NCI-H345 treated with DMSO at 0.1 percent for 48 hours (cell line): ENCODE data around the gene SCYGR1.
"Not testable (repeated sequence)": the region's sequence is repeated elsewhere in the genome, so short reads cannot be mapped to it uniquely, and the experiment has no call there.

ENCODE experiments used
- DNase-seq: peaks from one replicate; lab custom pipeline; 2025; ENCODE audit not compliant: unreplicated experiment; lab: John Stamatoyannopoulos, UW

Gene SCYGR1

GRCh38 chr2:227374158-227374557, 13.6 kb downstream of the SCYGR1 start:
- DNase-seq = no peak

GRCh38 chr2:227373389-227373788, 14.4 kb downstream of the SCYGR1 start:
- no peak for DNase-seq

GRCh38 chr2:227370791-227371312, 16.9 kb downstream of the SCYGR1 start:
- DNase-seq = no peak

- no peak for DNase-seq
Measured at GRCh38 chr2:227370092-227370491, 17.7 kb downstream of the SCYGR1 start.

- DNase-seq = no peak
Measured at GRCh38 chr2:227368574-227368973, 19.2 kb downstream of the SCYGR1 start.

- no peak for DNase-seq
Measured at GRCh38 chr2:227367427-227367795, 20.3 kb downstream of the SCYGR1 start.

DNA sequence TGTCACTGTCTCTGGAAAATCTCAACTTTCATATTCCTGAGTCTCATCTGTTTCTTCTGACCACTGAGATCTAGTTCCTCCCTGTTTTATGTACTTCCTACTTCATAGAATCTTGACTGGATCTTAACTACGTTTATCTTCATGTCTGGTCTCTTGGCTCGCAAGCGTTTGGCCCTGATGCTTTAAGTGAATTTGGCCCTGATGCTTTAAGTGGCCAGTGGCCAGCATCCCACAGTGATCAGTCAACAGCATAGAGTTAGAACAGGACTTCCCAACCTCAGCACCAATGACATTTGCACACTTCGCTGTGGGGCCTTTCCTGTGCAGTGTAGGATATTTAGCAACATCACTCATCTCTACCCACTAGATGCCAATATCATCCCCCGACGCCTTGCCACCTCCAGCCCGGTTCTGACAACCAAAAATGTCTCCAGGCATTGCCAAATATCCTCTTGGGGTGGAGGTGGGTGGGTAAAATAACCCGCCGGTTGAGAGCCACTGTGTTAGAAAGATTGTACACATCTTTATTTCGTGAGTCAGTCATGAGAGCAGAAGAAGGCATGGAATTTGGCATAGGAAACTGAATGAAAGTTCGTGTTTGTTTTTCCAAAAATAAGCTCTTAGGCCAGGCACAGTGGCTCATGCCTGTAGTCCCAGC, 20.9 kb downstream of the SCYGR1 start:
- DNase-seq = no peak

- no peak for DNase-seq
Measured at GRCh38 chr2:227365833-227366232, 21.9 kb downstream of the SCYGR1 start.

DNA sequence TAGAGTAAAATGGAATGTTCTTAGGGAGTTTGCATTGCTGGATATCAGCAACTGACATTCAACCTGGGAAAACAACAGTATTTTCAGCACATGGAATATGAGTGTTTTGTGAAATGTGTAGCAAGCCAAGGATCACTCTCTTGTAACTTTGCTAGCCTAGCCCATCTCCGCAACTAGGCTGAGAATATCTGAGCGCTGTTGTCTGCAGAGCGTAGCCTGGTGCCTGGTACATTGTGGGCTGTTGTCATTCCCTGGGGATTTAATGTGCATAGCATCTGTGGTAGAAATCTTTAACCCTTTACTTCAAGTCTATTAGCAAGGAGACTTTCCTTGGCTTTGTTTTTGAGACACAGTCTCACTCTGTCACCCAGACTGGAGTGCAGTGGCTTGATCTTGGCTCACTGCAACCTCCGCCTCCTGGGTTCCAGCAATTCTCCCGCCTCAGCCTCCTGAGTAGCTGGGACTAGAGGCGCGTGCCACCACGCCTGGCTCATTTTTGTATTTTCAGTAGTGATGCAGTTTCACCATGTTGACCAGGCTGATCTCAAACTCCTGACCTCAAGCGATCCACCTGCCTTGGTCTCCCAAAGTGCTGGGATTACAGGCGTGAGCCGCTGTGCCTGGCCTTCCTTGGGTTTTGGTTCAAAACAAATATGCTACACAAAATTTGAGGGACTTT, 23.0 kb downstream of the SCYGR1 start:
- DNase-seq = not testable (repeated sequence)

- no peak for DNase-seq
Measured at GRCh38 chr2:227363756-227364155, 24.0 kb downstream of the SCYGR1 start.

GRCh38 chr2:227360351-227360750, 27.4 kb downstream of the SCYGR1 start:
- DNase-seq = no peak

DNA sequence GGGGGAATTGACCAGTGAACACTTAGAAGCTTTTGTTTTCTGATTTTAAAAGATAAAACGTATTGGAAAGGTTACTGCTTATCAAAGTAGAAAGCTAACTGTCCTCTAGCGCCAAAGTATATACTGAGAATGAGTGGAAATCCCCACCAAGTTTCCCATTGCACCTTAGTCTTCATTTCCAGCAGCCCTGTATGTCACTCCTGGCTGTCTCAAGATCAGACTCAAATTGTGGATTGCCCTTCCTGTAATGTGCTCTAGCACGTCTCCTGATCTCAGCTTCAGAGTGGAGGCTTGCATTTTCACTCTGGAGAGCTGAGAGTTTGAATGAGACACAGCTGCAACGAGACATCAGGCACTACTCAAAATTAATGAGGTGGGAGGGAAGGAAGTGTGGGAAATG, 36.1 kb downstream of the SCYGR1 start:
- no peak for DNase-seq

DNA sequence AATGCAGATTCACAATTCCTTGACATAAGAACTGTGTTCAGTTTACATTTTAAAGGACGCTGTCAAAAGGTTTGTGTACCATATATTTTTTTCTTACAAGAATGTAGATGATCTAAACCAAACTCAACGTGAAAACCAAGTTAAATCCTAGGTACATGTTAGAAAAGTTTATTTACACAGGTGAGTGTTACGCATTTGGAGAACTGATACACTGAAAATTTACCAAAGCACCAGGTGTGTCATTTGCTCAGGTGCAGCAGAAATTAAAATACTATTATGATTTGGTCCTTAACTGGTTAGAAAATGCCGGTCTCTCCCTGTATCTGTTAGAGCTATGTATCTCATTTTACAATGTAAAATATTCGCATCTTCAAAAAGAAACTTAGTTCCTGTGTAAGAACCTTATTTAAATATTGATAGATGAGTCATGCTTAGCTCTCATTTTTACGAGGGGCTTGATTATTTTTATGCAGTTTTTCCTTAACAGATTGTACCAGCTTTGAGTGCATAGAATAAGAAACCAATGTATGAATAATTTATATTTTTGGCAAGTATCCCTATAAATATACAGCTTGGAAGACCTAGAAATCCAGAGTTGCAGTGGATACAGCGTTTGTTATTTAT, 37.6 kb downstream of the SCYGR1 start:
- DNase-seq = no peak

DNA sequence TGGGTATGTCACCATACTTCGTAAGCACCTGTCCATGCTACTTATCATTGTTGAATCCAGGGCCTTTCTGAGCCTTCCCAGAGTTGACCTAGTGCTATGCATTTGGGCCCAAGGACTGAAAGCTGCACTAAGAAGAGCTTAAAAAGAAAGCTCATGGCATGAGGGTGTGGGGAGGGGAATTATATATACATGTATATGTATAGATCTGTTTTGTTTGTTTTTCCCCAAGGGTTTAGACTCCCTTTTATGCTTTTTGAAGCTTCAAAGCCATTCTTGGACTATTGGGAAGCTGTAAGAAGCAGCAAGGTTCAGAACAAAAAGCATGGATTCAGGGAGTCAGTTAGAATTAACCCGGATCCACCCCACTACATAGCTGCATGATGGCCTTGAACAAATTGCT, 39.4 kb downstream of the SCYGR1 start:
- no peak for DNase-seq

- no peak for DNase-seq
Measured at GRCh38 chr2:227347117-227347516, 40.6 kb downstream of the SCYGR1 start.

- no peak for DNase-seq
Measured at GRCh38 chr2:227344231-227344630, 43.5 kb downstream of the SCYGR1 start.

GRCh38 chr2:227341553-227341952, 46.2 kb downstream of the SCYGR1 start:
- DNase-seq = no peak

DNA sequence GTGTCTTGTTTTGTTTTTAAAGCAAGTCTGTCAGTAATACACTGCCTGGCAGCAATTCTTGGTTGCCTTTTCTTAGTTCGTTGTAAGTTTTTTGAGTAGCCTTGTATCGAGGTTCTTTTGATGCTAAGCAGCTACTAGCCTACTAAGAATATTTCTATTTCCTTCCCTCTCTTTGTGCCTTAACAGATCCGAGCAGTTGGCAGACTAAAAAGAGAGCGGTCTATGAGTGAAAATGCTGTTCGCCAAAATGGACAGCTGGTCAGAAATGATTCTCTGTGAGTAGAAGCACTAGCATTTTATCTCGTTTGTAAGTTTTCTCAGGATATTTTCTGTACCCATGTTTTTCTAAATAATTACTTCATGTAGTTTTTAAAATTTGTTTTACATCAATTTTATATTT, 47.6 kb downstream of the SCYGR1 start:
- DNase-seq = no peak

- DNase-seq = no peak
Measured at GRCh38 chr2:227339098-227339599, 48.6 kb downstream of the SCYGR1 start.
